GM19324 (cell line): ENCODE results near the gene DGCR8.

Experiments used
- ATAC-seq: cut with Tn5 transposase; IDR thresholded peaks from one replicate; pipeline ENCODE4 v1.9.1; 2021; ENCODE audit warnings: mild to moderate bottlenecking, moderate library complexity; ENCODE audit not compliant: unreplicated experiment, low FRiP score

DGCR8 gene

DNA sequence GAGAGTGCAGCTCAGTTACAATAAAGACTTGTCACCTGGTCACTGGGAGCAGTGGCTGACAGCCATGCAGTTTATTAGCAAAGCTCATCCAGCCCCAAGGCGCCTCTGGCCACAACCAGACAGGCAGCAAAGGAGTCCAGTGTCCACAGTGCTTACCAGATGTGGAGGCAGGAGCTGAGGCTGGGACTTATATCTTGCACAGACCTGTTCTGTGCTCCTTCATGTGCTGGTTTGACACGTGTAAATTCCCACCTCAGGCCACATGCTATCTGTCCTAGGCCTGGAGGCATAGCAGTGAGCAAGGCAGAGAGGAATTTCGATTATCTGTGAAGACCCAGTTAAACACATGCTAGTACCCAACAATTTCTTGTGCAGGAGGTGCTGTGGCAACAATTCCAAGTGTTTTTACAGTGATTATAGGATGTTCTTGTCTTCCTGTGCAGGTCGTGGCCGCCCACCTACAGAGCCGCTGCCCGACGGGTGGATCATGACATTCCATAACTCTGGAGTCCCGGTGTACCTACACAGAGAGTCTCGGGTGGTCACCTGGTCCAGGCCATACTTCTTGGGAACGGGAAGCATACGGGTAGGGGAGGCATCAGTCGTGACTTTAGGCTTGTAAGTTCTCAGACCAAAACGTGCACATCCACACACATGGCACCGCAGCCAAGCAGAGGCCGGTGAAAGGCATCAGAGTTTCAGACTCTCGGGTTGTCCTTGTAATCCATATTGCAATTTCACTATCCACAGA is 9.4 kb downstream of the DGCR8 start:
- ATAC-seq = no peak

DNA sequence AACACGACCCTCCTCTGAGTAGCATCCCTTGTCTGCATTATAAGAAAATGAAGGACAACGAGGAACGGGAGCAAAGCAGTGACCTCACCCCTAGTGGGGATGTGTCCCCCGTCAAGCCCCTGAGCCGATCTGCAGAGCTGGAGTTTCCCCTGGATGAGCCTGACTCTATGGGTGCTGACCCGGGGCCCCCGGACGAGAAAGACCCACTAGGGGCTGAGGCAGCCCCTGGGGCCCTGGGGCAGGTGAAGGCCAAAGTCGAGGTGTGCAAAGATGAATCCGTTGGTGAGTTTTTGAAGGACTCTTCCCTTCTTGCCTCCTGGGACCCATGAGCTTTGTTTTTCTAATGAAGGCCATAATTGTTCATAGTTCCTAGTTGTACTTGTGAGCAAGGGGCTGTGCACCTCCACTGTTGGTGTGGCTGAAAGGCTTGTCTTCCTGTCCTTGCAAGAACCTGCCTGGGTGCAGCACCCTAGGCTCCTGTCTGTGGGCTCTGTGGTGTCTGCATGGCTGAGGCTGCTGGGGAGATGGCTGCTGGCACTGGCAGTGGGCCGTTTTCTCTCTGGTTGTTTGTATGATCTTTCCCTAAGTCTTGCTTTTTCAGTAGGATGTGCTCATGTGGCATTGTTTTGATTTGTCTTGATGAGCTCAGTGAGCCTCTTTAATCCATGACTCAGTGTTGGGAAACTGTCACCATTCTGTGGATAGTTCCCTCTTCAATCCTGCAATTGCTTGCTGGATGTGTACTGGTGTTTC is 10.1 kb downstream of the DGCR8 start:
- ATAC-seq = no peak

DNA sequence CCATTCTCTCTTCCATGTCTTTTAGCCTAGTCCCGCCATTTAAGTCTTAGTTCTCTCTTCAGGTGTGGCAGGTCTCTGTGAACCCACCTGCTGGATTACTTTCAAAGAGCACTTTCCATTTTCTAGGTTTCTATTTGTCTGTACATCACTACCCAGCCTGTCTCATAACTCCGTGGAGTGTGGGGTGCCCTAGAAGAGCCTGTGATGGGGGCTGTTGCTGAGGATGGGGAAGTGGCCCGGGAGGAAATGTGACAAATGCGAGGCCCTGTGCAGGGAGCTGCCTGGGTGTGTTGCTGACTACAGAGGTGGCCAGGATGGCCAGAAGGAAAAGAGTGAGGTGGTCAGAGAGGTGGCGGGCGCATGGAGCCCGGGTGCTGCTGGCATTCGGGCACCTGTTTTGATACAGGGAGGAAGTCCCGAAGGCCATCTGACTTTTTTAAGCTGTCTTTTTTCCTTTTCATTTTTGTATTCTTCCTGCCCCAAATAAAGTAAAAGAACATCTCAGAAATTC is 10.7 kb downstream of the DGCR8 start:
- ATAC-seq = no peak

DNA sequence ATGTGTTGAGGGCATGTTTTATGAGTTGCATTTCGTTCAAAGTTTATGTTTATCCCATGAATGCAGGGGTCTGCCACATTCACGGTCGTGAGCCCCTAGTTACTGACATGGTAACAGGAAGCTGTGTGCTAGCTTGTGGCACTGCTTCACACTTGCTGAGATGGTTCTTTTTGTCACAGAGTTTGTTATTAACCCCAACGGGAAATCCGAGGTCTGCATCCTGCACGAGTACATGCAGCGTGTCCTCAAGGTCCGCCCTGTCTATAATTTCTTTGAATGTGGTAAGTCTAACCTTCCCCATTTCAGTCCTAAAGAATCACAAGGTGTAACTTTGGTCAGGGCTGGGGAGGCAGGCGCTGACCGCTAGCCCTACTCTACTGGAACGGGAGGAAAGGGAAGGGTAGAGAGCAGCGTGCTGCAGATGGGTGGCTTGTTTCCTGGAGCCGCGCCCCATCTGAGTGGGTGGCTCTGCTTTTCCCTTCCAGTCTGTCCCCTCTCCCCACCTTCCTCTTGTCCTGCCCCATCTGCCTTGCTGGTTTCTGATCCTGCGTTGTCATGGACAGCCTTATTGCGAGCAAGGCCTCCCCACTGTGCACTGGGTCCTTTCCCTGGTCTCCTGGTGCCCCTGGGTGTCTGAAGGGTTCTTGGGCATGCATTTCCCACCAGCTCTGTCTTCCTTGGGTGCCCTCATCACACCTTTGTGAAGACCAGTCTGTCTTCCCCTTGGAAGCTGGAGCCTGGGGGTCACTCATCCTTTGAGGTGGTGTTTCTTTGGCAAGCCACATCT is 11.8 kb downstream of the DGCR8 start:
- ATAC-seq = no peak

DNA sequence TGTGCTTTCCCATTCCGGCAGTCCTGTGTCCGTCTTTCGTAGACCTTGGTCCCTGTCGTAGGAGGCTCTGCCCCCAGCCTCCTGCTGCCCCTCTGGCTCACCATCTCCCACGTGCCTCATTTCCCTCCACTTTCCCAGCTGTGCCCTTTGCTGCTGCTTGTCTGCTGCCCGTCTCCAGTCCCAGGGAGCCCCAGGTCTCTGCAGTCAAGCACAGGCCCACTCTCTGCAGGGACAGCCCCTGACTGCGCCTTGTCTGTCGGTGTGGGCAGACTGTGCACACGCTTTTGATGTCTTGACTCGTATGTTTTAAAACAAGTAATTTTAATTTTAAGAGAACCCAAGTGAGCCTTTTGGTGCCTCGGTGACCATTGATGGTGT is 12.4 kb downstream of the DGCR8 start:
- no peak for ATAC-seq

DNA sequence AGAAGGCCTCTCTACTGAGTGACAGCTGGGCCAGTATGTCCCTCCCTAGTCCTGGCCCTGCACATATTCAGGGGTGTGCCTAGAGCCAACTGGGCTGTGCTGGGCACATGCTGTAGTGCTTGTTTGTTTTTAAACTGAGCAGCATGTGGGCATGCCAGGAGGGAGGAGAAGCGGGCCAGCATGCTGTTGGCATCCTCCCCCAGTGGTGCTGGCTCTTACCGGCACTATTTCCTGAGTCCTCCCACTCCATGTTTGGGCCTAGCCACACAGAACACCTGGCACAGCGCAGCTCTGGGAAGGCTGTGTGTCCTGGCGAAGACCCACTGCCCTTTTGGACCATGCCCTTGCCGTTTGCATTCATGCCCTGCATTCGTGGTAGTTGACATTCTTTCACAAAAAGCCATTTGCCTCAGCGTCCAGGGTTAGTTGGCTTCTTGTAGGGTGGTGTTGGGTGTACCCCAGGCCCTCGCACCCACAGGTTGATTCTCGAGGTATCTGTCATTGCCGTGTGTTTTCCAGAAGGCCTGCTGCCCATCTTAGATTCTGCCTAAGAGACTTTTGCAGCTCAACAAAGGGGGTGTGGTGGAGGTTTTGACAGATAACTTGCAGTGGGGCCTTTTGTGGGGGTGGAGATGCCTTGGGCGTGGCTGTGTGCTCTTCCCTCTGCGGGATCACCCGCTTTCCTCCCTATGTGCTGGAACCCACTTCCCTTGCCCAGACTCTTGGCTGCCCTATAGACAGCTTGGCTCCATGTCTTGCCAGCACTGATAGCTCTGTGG is 13.6 kb downstream of the DGCR8 start:
- ATAC-seq = no peak

DNA sequence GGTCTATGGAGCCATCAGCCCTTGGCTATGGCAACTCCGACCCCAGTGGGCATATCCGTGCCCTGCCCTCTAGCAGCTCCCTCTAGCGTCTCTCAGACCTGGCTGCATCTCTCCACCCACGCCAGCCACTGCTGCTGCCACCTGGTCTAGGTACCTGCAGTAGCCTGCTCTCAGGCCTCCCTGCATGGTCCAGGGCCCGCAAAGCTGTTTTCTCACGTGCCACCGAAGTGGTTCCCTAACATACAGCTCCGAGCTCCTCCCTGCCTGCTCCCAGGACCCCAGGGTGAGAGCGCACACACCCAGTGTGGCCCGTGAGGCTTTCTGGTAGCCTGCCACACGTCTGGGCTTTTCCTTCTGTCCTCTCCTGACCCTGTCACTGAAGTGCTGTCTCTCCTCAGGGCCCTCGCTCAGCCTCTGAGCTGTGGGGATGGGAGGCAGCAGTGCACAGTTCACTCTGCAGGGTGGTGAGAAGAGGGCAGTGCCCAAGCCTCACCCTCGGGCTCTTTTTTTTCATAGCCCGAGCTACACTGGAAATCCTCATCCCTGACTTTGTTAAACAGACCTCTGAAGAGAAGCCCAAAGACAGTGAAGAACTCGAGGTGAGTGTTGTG is 14.3 kb downstream of the DGCR8 start:
- no peak for ATAC-seq

DNA sequence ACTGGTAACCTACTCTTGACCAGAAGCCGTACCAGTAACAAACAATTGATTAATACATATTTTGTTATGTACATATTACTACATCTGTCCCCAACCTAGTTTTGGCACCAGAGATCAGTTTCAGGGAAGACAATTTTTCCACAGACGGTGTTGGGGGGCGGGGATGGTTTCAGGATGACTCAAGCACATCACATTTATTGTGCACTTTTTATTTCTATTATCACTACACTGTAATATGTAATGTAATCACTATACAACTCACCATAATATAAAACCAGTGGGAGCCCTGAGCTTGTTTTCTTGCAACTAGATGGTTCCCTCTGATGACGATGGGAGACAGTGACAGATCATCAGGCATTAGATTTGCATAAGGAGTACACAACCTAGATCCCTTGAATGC is 15.5 kb downstream of the DGCR8 start:
- no peak for ATAC-seq

DNA sequence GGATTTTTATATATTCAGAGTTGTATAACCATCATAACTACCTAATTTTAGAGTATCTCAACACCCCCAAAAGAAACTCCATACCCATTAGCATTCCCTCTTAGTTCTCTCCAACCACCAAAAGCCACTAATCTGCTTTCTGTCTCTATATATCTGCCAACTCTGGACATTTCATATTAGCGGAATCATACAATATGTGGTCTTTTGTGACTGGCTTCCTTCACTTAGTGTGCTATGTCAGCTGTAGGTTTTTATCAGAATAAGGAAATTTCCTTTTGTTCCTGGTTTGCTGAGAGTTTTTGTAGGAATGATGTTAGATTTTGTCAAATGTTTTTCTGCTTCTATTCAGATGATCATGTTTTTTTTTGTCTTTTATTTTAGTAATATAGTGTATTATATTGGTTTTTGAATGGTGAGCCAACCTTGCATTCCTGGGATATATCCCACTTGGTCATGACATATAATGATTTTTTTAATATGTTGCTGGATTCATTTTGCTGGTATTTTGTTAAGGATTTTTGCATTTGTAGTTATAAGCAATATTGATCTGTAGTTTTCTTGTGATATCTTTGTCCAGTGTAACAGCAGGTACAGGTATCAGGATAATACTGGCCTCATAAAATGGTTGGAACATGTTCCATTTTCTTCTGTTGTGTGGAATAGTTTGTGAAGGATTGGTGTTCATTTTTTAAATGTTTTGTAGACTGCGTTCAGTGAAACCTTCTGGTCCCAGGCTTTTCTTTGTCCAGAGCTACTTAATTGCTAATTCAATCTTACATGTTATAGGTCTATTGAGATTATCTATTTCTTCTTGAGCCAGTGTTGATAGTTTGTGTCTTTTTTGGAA is 16.8 kb downstream of the DGCR8 start:
- no peak for ATAC-seq

DNA sequence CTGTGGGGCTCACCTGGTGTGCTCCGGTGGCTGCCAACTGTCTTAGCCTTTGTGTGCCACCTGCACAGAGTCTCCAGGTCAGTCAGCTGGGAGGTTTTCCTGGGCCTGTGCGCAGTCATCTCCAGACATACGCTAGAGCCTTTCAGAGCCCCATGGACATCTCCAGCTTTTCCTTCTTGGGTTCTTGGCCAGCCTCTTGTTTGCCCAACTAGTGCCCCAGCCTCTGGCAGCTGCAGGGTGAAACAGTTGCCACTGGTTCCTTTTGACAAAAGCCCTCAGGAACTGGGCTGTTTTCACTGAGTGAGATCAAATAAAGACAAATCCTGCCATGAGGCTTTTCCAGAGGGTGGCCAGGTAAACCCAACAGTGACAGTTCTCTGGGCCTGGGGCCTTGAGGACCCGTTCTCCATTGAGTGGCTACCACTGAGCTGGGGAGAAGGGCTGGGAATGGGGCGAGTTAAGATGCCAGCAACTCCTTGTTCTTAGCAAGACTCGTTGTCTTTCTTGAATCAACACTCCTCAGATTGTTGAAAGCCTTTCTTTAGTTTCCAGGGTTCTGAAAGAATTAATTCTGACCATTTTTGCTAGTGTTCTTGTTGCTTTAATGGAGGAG is 19.2 kb downstream of the DGCR8 start:
- ATAC-seq = no peak

DNA sequence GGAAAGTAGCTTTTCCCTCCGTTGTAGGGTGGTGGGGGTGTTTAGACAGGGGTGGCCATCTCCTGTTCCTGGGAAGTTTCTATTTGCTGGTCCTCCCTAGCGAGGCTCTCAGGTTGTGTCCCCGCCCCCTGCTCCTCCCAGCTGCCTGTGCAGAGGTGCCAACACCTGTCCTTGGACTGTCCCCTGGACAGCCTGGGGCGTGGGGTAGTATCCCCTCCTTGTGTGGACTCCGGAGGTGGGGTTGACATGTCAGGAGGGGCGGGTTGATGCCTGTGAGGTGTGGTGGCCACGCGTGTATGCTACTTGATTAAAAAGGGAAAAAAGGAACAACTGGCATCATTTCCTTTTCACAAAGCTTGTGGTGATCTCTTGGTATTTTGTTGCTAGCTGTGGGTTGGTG is 21.6 kb downstream of the DGCR8 start:
- no peak for ATAC-seq

DNA sequence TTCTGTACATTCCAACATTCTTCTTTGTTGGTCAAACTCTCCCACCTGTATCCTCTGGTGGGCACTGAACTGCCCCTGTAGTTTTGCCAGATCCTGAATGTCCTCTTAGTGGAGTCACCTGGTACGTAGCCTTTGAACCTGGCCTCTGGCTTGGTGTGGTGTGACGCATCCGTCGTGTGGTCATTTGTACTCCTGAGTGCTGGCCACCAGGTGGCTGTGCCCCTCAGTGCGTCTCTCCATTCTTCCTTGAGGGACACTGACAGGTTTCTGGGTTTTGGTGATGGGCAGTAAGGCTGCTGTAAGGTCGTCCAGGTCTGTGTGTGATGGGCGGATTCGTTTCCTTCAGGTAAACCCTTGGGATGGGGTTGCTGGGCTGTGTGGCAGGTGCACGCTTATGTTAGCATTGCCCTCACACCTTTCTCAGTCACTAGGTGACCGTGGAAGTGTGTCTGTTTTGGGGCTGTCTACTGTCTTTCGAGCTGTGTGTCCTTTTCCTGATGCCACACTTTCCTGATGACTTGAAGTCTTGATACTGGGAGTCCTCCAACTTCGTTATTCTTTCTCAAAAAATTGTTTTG is 22.3 kb downstream of the DGCR8 start:
- ATAC-seq = no peak

DNA sequence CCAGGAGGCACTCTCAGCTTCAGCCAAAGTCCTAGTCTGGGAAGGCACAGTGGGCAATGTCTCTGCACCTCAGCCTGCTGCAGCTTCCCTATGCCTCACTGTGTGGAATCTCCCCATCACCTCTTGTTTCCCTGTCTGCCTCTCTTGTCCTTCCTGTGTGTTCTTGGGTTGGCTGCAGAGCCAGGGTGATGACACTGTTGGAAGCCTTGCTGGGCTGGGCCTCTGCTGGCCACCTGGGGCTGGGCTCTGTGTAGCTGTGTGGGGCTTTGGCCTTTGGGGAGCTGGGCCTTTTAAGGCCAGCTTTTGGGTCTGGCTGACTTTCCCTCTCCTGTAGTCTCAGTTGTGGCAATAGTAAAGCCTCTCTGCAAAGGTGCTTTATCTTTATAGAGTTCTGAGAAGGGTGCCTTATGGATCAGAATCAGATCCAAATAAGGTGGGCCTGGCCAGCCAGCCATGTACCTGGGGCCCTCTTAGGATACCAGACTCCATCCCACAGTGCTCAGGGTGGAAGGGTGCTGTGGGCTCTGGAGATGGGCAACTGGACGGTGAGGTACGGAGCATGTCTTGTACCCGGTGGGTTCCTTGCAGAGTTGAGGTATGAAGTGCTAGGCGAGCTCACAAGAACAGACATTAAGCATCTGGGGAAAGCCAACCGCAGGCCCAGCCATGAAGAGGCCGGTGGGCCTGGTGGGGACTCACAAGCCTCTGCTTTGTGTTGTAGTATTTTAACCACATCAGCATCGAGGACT is 25.6 kb downstream of the DGCR8 start:
- no peak for ATAC-seq

DNA sequence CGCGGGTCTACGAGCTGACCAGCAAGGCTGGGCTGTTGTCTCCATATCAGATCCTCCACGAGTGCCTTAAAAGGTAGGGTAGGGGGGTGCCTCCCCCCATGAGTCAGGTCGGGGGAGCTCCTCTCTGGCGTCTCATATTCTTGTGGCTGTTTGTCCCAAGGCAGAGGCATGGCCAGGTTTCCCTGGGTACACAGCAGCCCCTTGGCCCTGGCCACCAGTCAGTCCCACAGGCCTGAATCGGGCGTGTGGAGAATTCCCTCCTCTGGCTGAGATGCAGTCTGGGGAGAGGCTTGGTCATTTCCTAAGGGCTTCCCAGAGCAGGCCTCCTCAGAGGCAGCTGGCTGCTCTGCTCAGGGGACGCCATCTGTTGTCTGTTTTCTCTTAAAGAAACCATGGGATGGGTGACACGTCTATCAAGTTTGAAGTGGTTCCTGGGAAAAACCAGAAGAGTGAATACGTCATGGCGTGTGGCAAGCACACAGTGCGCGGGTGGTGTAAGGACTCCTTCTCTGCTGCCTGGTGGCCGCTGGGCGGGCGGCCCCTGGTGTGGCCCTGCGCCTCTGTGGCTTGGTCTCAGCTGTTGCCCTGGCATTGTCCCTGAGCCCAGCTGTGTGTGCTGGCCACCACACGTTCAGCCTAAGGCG is 26.3 kb downstream of the DGCR8 start:
- no peak for ATAC-seq

DNA sequence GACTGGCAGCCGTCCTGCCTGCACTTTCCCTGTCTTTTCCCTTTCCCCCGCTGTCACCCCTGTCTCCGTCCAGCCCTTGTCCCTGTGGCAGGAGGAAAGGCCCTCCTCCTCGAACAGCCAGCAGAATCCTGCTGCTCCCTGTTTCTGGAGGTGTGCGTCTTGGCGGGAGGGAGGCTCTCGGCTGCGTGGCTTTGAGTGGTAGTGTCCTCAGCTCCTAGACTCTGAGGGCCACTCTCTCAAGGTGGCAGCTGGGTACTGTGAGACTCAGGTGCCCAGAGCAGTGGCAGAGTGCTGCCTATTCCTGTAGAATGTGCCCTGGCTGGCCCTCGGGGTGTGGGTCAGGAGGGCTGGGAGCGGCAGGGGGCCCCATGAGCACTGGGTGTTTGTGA is 26.8 kb downstream of the DGCR8 start:
- no peak for ATAC-seq

DNA sequence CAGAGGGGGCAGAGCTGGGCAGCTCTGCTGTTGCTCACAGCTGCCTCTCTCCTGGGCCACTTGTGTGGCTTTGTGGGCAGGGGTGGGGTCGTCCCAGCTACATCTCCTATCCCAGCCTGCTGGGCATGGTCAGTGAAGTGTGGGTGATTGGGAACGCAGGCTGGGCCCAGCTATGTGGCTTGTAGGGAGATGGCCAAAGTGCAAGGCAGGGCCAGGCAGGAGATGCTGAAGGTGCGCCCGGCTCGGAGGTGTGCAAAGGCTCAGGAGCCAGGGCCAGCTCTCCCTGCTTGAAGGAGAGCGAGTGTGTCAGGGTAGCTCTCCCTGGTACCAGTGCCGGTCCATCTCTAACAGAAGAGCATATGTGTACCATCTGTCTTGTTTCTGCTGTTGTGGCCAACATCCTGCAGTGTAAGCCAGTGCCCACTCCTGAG is 27.4 kb downstream of the DGCR8 start:
- no peak for ATAC-seq
